ENCODE data around the gene IL4I1.
A peak's percentile ranks its signal among the peaks of the same experiment; 100 is the strongest.
"Not testable (repeated sequence)": the region's sequence is repeated elsewhere in the genome, so short reads cannot be mapped to it uniquely, and the experiment has no call there.

The IL4I1 gene, protein sequence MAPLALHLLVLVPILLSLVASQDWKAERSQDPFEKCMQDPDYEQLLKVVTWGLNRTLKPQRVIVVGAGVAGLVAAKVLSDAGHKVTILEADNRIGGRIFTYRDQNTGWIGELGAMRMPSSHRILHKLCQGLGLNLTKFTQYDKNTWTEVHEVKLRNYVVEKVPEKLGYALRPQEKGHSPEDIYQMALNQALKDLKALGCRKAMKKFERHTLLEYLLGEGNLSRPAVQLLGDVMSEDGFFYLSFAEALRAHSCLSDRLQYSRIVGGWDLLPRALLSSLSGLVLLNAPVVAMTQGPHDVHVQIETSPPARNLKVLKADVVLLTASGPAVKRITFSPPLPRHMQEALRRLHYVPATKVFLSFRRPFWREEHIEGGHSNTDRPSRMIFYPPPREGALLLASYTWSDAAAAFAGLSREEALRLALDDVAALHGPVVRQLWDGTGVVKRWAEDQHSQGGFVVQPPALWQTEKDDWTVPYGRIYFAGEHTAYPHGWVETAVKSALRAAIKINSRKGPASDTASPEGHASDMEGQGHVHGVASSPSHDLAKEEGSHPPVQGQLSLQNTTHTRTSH

DNA sequence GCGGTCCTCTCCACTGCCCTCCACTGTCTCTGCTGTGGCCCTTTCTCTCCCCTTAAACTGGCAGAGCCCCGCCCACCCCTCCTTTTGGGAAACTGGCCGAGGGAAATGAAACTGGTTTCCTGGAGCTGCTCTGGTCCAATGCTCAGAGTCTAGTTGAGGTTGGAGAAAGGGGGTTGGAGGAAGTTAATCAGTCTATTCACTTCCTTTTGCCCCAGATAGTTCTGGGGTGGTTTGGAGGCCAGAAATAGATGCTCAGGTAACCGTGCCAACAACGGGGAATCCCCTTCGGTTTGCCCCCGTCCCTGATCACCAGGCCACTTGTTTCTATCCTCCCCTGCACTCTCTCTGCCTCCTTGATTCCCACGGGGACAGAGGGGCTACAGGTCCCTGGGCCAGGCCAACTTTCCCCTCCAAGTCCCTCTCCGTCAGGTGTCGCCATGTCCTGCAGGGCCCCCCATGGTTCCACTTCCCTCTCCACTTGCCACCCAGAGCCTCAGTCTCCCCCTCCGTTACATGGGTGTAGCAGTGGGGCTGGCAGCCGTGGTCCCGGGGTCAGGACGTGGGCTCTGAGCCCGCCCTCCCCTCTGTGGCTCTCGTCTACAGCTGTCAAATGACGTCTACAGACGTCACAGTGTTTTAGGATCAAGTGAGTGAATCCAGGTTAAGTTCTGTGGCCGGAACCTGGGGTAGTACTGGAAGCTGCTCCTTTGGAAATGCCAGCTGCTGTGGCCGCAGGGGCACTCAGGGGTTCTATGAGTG lies at the start of gene IL4I1:
Gene IL4I1, minus strand, starts transcription at position 25 of the 759 bp plus-strand sequence. CDS start 727 bp downstream, outside the sequence.
- peak; percentile 48 for DNase-seq (ENCODE audit: low spot score)

DNA sequence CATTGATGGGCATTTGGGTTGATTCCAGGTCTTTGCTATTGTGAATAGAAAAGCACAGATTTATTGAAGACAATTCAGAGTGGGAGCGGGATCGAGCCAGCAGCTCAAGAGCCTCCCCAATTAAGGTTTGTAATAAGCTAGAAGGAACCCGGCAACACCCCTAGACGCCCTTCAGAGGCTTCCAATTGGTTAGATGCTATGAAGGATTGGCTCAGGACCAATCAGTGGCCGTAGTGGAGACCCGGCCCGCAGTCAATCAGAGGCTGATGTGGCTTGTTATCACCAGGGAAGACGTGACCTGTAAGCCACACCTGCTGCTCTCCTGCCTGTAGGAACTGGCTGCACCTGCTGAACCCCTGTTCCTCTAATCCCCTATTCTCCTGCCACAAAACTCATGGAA lies 49.7 kb upstream of the IL4I1 start:
- no peak for DNase-seq (ENCODE audit: low spot score)

DNA sequence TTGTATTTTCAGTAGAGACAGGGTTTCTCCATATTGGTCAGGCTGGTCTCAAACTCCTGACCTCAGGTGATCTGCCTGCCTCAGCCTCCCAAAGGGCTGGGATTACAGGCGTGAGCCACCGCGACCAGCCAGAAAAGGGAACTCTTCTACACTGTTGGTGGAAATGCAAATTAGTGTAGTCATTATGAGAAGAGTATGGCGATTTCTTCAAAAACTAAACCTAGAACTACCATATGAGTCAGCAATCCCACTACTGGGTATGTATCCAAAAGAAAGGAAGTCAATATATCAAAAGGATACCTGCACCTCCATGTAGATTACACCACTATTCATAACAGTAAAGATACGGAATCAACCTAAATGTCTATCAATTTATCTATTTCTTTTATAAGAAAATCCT lies 47.9 kb upstream of the IL4I1 start:
- not testable (repeated sequence) for DNase-seq (ENCODE audit: low spot score)

DNA sequence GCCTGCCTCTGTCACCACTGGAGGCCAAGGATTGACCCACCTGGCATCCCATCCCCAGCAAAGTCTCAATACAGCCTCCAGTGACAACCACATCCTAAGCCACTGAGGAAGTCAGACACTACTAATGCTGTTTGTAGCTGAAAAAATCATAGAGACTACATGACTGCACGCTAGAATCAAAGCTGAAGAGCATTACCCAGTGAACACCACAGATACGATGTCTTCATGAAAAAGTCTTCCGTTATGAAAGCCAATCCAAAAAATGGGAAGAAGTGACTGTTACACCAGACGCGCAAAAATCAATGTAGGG lies 43.8 kb upstream of the IL4I1 start:
- no peak for DNase-seq (ENCODE audit: low spot score)

DNA sequence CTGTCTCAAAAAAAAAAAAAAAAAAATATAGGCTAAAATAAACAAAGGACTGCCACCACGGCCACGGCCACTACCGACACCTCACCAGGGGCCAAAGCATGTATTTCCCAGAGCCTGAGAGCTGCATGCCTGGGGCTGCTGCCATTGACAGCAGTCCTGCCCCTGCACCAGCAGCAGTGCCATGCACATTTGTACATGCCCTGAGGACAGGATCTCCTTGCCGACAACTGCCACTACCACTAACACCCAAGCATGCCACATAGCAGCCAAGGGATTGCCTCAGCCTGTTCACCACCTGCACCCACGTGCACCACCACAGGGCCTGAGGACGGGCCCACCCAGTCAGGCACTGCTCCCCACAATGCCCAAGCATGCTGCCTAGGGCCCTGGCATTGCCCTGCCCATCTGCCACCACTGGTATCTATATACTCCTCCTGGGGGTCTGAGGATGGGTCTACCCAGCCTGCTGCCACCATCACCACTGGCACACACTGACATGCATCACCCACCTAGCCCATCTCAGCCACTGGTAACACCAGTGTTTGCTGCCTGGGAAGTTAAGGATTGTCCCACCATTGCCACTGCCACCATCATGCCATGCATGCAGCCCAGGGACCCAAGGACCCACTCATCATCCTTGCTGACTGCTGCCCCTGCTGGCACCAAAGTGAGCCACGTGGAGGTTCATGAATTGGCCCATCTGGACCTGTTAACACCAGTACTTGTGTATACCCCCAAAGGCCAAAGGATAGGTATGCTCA lies 43.2 kb upstream of the IL4I1 start:
- no peak for DNase-seq (ENCODE audit: low spot score)

DNA sequence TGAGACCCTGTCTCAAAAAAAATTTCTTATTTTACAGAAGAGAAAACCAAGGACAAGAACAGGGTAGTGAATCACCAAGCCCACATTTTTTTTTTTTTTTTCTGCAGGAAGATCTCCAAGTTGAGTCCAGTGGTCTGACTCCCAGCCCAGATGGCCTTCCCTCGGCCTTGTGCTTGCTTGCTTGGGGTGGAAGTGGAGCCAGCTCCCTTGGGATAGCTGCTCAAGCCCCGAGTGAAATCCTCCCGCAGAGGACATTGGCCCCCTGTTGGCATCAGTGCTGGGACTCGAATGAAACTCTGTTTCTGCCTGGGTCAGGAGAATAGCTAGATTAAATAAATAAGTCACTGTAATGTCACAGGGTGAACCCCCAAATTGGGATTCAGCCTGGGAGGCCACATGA lies 42.0 kb upstream of the IL4I1 start:
- no peak for DNase-seq (ENCODE audit: low spot score)

DNA sequence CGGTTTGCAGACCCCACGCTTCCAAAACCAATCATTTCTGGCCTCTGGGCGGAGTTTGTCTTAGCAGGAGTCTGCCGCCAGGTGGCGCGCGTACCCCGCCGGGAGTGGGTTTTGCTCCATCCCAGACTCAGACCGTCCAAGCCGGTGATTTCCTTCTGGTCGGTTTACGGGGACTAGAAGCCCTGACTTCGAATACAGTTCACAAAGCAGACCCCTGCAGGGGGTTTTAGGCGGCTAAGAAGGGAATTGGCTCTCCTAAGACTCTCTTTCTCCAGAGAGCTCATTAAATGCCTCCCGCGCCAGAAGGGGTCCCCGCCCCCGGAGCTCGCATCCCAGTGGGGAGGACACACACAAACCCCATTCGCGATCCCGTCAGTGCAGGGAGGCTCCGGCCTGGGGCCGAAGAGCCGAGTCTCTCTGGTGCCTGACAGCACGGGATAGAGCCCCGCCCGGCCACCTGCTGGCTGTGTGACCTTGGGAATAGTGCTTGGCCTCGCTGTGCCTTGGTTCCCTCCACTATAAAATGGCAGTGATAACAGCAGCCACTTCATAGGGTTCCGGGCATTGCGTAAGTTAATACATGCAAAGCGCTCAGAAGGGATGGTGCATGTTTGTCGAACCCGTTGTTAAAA lies 41.2 kb upstream of the IL4I1 start:
- DNase-seq (ENCODE audit: low spot score) = peak; percentile 84

DNA sequence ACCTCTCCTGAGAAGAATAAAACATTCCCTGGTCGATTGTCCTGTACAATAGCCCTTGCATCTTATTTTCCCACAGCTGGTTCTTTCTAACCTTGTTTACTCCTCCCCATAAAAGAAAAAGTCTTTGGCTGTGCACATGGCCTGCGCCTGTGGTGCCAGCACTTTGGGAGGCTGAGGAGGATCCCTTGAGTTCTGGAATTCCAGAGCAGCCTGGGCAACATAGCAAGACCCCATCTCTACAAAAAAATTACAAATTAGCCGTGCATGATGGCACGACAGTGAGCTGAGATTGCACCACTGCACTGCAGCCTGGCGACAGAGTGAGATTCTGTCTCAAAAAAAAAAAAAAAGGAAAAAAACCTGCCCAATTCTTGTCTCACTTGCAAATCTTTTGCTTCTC lies 39.9 kb upstream of the IL4I1 start:
- no peak for DNase-seq (ENCODE audit: low spot score)

DNA sequence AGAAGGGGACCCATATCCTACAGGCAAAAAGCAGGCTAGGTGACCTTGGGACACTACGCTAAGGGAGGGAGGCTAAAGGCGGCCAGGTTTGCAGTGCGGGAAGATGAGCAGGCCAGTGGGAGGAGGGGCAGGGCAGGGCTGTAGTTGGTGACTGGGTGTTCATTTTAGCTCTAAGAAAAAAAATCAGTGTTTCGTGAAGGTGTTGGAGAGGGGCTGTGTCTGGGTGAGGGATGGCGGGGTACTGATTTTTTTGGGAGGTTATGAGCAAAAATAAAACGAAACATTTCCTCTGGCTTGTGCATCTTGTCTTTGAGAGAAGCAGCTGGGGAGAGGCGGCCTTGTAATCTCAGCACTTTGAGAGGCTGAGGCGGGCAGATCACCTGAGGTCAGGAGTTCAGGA lies 37.0 kb upstream of the IL4I1 start:
- no peak for DNase-seq (ENCODE audit: low spot score)

DNA sequence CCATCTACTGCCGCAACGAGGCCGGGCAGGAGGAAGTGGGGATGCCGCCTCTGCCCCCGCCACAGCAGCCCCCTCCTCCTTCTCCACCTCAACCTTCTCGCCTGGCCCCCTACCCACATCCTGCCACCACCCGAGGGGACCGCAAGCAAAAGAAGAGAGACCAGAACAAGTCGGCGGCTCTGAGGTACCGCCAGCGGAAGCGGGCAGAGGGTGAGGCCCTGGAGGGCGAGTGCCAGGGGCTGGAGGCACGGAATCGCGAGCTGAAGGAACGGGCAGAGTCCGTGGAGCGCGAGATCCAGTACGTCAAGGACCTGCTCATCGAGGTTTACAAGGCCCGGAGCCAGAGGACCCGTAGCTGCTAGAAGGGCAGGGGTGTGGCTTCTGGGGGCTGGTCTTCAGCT lies 36.0 kb upstream of the IL4I1 start:
- DNase-seq (ENCODE audit: low spot score) = no peak

DNA sequence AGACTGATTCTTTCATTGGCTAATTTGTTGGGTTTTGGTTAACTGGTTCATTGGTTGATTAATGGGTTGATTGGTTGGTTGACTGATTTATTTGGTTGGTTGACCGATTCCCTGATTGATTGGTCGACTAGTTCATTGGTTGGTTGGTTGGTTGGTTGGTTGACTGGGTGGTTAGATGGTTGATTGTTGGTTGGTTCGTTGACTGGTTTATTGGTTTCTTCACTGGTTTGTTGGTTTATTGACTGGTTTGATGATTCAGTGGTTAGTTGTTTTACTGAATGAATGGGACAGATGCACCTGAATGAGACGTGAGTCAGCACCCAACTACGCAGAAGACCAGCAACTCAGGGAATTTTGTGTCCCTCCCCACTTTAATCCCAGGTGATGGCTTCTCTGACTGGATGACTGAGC lies 35.4 kb upstream of the IL4I1 start:
- no peak for DNase-seq (ENCODE audit: low spot score)

DNA sequence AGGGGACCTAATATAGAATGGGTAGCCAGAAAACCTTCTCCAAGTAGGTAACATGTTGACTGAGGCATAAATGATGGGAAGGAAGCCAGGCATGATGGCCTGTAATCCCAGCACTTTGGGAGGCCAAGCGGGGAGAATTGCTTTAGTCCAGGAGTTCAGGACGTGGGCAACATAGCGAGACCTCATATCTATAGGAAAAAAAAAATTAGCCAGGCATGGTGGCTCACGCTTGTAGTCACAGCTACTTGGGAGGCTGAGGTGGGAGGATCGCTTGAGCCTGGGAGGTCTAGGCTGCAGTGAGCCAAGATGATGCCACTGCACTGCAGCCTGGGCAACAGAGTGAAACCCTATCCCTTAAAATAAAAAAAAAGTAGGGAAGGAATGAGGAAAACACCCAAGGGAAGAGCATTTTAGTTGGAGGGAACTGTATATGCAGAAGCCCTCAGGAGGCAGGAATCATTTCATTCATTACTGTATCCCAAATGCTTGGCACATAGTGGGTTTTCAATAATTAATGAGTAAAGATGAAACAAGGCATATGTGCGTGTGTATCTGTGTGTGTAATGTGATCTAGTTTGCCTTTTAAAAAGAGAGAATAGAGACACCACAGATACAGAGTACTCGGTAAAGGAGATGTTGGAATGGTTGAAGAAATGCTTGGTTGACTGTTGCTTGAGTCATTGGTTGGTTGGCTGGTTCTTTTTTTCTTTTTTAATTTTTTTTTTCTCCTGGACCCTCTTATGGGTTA lies 34.8 kb upstream of the IL4I1 start:
- no peak for DNase-seq (ENCODE audit: low spot score)

DNA sequence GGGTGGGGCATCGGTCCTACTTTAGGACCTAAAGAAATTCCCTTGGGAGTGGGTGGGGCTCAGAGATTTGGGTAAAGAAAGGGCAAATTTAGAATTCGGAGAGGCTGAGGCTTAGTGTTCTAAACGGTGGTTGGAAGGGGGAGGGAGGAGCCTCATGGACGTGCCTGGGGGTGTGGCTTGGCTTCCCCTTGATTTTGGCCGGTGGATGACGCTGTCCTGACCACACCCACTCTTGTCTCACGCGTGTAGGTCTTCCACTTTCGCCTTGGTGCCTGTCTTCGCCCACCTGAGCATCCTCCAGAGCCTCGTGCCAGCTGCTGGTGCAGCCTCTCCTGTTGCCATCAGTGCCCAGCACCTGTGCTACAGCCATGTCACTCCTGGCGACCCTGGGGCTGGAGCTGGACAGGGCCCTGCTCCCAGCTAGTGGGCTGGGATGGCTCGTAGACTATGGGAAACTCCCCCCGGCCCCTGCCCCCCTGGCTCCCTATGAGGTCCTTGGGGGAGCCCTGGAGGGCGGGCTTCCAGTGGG lies 33.9 kb upstream of the IL4I1 start:
- DNase-seq (ENCODE audit: low spot score) = no peak

DNA sequence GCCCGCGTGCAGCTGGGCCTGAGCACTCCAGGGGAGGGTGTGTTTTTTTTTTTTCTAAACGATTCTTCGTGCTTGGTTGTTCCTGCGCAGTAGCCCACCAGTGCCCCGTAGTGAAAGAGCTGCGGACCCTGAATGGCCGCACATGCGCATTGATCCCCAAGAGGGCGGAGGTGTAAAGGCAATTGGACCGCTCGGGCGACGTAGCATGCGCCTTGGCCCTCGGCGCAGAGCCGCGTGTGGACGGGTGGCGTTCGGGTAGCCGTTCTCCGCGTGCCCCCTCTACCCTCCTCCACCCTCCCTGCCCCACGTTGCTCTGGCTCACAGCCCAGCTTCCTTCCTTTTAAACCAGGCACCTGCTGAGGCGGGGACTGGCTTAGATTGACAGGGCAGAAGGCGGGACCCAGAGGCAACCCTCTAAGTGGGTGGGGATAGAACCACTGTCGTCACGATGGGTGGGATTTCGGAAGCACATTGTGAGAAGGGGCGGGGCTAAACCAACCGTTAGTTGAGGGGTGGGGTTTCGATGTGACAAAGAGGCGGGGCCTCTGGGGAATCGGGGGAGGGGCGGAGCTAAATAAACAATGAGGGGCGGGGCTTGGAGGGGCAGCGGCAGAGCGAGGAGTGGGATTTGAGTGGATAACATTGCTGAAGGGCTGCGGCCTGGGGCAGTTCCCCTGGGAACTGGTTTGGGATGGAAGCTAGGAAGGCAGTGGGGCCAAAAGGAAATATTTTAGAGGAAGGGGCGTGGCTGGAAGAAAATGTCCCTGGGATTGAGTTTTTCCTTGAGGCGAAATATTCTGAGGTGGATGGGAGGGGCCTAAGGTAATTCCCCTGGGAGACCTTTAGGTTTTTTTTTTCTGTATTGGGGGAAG lies 33.2 kb upstream of the IL4I1 start:
- peak; percentile 97 for DNase-seq (ENCODE audit: low spot score)

DNA sequence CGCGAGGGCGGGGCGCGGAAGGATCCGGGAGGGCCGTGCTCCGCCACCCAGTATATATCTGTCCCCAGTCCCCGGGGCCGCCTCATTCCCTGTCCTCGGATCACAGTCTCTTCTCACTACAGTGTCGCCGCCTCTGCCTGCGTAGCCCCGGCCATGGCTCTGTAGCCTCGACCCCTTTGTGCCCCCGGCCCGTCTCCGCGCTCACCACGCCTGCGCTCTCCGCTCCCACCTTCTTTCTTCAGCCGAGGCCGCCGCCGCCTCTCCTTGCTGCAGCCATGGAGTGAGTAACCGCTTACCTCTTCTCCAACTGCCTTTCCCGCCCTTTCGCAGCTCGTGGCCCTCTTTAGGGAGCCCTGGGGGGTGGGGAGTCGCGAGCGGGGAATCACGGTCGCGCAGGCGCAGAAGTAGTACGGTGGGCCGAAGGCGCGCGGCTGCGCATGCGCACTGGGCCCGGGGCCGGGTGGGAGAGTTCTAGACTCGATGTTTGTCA lies 32.5 kb upstream of the IL4I1 start, which contains the start of the genes ATF5 and NUP62:
Gene ATF5, plus strand, starts transcription at position 85 of the 490 bp plus-strand sequence. CDS start 1,646 bp downstream, outside the sequence.
Gene NUP62, minus strand, starts transcription at position 384 of the 490 bp plus-strand sequence. CDS start 19,697 bp downstream, outside the sequence.
- peak; percentile 100 for DNase-seq (ENCODE audit: low spot score)

DNA sequence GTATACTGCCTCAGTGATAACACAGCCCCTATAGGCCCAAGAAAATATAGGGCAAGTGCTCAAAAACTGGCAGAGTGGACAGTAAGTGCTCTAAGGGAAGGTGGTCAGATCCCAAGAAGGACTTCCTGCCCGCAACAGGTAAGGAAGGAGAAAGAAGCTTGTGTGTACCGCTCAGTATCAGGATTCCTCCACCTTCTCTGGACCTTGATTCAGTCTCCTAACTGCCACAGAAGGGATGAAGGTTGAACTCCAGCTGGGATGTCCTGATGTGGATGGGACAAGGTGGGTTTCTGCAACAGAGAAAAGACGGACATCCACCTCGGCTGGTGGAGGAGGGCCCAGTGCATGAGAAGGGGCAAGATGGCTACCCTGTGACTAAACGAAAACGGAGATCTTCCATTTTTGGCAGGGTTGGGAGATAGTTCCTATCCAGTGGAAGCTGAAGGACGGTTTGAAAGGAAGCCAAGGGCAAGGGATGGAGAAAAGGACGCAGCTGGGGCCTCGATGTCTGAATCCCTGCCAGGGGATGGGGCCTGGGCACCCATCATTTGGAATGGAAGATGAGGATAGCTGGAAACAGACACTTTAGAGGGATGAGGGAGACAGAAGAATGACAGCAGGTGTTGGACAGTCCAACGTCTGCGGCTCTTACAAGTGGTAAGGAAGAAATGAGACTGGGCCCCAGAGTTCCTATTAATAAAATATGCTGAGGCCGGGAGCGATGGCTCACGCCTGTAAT lies 31.0 kb upstream of the IL4I1 start:
- DNase-seq (ENCODE audit: low spot score) = no peak

DNA sequence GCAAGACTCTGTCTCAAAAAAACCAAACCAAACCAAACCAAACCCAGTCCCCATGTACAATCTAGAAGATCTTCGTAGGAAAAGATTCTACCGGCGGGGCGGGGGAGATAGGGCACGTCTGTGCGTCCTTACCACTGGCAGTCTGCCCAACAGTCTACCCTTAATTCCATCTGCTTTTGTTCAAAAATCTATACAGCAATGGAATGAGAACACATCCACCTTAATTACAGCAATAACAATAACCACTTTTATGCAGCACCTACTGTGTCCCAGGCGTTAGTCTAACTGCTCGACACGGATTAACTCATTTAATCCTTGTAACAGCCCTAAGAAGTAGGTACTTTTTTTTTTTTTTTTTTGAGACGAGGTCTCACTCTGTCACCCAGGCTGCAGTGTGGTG lies 29.8 kb upstream of the IL4I1 start:
- no peak for DNase-seq (ENCODE audit: low spot score)

DNA sequence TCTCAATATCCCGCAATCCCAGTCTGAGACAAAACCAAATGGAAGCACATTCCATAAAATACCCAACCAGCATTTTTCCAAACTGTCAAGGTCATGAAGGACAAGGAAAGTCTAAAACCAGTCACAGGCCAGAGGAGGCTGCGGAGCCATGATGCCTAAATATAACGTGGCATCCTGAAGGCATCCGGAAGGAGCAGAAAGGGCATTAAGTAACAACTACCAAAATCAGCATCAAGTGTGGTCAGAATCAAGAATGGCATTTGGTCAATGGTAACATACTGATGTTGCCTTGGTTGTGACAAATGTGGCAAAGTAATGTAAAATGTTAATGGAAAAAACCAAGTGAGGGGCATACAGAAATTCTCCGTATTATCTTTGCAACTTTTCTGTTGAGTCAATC lies 28.8 kb upstream of the IL4I1 start:
- no peak for DNase-seq (ENCODE audit: low spot score)

DNA sequence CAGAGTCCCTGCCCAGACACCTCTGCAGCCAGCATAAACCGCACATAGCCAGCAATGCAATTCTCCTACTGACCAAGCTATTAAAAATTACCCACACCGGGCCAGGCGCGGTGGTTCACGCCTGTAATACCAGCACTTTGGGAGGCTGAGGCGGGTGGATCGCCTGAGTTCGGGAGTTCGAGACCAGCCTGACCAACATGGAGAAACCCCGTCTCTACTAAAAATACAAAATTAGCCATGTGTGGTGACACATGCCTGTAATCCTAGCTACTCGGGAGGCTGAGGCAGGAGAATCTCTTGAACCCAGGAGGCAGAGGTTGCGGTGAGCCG lies 28.2 kb upstream of the IL4I1 start:
- not testable (repeated sequence) for DNase-seq (ENCODE audit: low spot score)

Measured in hepatic stellate cell (primary cell).